Measurements from ENCODE around the gene BTBD18. TPM values are rescaled to one million over a fixed set of nuclear protein-coding genes. Genes with fewer than 3 reads are reported as not detected.
A peak's percentile ranks its signal among the peaks of the same experiment; 100 is the strongest.

Gene BTBD18
- total and polyA plus RNA-seq, 2 of the 13 experiments (the other 11 are each of a cell fraction or from before 2014, with no cell fraction given): not detected

DNA sequence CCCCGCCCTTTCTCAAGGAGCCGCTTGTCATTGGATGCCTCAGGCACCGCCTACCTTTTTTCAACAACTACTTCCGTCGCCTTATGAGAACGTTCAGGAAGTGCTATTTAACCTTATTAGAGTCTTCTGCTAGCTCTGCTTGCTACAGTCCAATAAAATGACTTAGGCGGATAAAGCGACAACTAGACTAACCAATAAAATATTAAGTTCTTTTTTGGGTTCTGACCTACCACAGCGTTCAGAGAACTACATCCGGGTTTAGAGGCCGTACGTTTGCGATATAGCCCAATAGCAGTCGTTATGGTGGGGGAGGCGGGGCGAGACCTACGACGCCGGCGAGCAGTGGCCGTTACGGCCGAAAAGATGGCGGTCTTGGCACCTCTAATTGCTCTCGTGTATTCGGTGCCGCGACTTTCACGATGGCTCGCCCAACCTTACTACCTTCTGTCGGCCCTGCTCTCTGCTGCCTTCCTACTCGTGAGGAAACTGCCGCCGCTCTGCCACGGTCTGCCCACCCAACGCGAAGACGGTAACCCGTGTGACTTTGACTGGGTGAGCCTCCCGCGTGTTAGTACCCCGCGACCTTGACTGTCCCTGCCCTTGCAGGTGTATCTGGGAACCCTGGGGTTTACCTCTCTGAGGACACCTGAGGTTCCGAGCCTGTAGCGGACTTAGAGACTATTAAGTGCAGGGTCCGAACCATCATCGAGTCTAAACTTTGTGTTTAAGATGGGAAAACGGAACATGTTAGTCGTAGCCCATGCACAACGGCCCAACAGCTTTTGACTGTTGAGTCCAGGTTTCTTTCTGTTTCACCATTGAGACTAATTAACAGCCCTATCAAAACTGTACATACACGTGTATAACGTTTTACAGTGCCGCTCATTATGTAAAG, 39.1 kb downstream of the BTBD18 start, which contains the start of gene TMX2:
TSS of gene TMX2 (plus strand) at position 338 of the 895 bp plus-strand sequence. CDS start at position 364, 26 bp downstream.
- H3K27me3 ChIP-seq (ENCODE audit: control insufficient read depth in 1 of 2, insufficient read depth in 2 of 2, low read length in 2 of 2): no peaks in the 10 kb centered on the region; a peak in 1 of 5 replicates
- no peaks in the 10 kb centered on the region for H3K9me3 ChIP-seq (ENCODE audit: low read length)
- H4K20me1 ChIP-seq (ENCODE audit: insufficient read depth, low read length): no peaks in the 10 kb centered on the region
- H3K4me1 ChIP-seq (ENCODE audit: insufficient read depth, low read length): peaks cover 29% of the 10 kb centered on the region
- no peak within 1 kb of the TSS for H2AFZ ChIP-seq (ENCODE audit: low read length)
- no peaks in the 10 kb centered on the region; a peak in 1 of 5 replicates for H3K36me3 ChIP-seq (replicated peaks in 1 of 2; ENCODE audit: control insufficient read depth in 1 of 2, insufficient read depth in 2 of 2, low read length in 2 of 2)
- intact Hi-C loops (cut with micrococcal nuclease; ENCODE audit: unreplicated experiment) (loop anchor here (1.0 to 2.0 kb wide), 3 partner anchors 45 to 88 kb away; no protein-coding TSS in a partner anchor), in situ Hi-C loops (cut with HindIII; ENCODE audit: extremely low pct_ligation_motif_present, low pct_unique_long_range_greater_than_20kb) (no loop called here)
- peak; percentile 100 for DNase-seq (ENCODE audit: low spot score)
- peak; percentile 95 for ATAC-seq
- ChIA-PET POLR2A (interaction anchor here (0.6 to 1.9 kb wide), 17 partner anchors 9 to 346 kb away, joined by 3 to 14 read pairs (median 3); partner anchors contain the start of genes CTNND1, SELENOH and ZDHHC5), CTCF (ENCODE audit: low intra/inter-chr PET ratio, low total read pairs) (no interaction called here)
- peak within 1 kb of the TSS; percentile 94 for H3K4me2 ChIP-seq (ENCODE audit: low read depth, low read length)
- H3K9ac ChIP-seq (ENCODE audit: insufficient read depth, low read depth, low read length): peak within 1 kb of the TSS; percentile 91
- peak within 1 kb of the TSS; percentile 92 to 98 (median 92) for H3K4me3 ChIP-seq (replicated peaks in 1 of 3; ENCODE audit: insufficient read depth in 1 of 3, low read depth in 2 of 3, low read length in 3 of 3)
- BruUV-seq (replicated peaks): TSS peak; percentile 77
- peak; percentile 98 for FAIRE-seq
- under 1% methylated on average over 45 of the region's 53 CpGs for WGBS (ENCODE audit: low lambda C conversion rate)
- peak within 1 kb of the TSS; percentile 82 for H3K27ac ChIP-seq (ENCODE audit: extremely low read length, insufficient read depth, low read length)
- peaks cover 36% of the 10 kb centered on the region for H3K79me2 ChIP-seq (ENCODE audit: insufficient read depth, low read length)
- TF ChIP-seq ZNF619 (CRISPR knock-in tag; IDR thresholded peaks at IDR 0.05): peak; percentile 95; the same call in 1 of the 2 replicates
- no peak; the same call in 1 of the 2 replicates for TF ChIP-seq ZFY (CRISPR knock-in tag; IDR thresholded peaks at IDR 0.05)
- TF ChIP-seq NR2F2 (IDR thresholded peaks at IDR 0.05; ENCODE audit: borderline replicate concordance, low read depth): no peak; the same call in 1 of the 2 replicates
- TF ChIP-seq KAT8 (CRISPR knock-in tag; IDR thresholded peaks at IDR 0.05): peak; percentile 97
- no peak for TF ChIP-seq ZFP36L1 (CRISPR knock-in tag; IDR thresholded peaks at IDR 0.05)
- TF ChIP-seq KMT2A (CRISPR knock-in tag; IDR thresholded peaks at IDR 0.05): peak; percentile 77
- no peak; the same call in 1 of the 2 replicates for TF ChIP-seq KLF6 (CRISPR knock-in tag; IDR thresholded peaks at IDR 0.05)
- TF ChIP-seq MXD4 (CRISPR knock-in tag; IDR thresholded peaks at IDR 0.05): no peak
- no peak for TF ChIP-seq MZF1 (CRISPR knock-in tag; IDR thresholded peaks at IDR 0.05; ENCODE audit: borderline replicate concordance)
- TF ChIP-seq, protein P1, sequence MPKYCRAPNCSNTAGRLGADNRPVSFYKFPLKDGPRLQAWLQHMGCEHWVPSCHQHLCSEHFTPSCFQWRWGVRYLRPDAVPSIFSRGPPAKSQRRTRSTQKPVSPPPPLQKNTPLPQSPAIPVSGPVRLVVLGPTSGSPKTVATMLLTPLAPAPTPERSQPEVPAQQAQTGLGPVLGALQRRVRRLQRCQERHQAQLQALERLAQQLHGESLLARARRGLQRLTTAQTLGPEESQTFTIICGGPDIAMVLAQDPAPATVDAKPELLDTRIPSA (CRISPR knock-in tag; IDR thresholded peaks at IDR 0.05; ENCODE audit: borderline replicate concordance): no peak
- TF ChIP-seq, protein P2, sequence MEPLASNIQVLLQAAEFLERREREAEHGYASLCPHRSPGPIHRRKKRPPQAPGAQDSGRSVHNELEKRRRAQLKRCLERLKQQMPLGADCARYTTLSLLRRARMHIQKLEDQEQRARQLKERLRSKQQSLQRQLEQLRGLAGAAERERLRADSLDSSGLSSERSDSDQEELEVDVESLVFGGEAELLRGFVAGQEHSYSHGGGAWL (CRISPR knock-in tag; IDR thresholded peaks at IDR 0.05): no peak
- TF ChIP-seq, protein P3, sequence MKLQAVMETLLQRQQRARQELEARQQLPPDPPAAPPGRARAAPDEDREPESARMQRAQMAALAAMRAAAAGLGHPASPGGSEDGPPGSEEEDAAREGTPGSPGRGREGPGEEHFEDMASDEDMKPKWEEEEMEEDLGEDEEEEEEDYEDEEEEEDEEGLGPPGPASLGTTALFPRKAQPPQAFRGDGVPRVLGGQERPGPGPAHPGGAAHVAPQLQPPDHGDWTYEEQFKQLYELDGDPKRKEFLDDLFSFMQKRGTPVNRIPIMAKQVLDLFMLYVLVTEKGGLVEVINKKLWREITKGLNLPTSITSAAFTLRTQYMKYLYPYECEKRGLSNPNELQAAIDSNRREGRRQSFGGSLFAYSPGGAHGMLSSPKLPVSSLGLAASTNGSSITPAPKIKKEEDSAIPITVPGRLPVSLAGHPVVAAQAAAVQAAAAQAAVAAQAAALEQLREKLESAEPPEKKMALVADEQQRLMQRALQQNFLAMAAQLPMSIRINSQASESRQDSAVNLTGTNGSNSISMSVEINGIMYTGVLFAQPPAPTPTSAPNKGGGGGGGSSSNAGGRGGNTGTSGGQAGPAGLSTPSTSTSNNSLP (IDR thresholded peaks at IDR 0.05; ENCODE audit: low read depth, low read length): no peak; the same call in 1 of the 2 replicates
- TF ChIP-seq, protein P4, sequence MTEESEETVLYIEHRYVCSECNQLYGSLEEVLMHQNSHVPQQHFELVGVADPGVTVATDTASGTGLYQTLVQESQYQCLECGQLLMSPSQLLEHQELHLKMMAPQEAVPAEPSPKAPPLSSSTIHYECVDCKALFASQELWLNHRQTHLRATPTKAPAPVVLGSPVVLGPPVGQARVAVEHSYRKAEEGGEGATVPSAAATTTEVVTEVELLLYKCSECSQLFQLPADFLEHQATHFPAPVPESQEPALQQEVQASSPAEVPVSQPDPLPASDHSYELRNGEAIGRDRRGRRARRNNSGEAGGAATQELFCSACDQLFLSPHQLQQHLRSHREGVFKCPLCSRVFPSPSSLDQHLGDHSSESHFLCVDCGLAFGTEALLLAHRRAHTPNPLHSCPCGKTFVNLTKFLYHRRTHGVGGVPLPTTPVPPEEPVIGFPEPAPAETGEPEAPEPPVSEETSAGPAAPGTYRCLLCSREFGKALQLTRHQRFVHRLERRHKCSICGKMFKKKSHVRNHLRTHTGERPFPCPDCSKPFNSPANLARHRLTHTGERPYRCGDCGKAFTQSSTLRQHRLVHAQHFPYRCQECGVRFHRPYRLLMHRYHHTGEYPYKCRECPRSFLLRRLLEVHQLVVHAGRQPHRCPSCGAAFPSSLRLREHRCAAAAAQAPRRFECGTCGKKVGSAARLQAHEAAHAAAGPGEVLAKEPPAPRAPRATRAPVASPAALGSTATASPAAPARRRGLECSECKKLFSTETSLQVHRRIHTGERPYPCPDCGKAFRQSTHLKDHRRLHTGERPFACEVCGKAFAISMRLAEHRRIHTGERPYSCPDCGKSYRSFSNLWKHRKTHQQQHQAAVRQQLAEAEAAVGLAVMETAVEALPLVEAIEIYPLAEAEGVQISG (CRISPR knock-in tag; IDR thresholded peaks at IDR 0.05): peak; percentile 85
- peak; percentile 94 for TF ChIP-seq SP2 (CRISPR knock-in tag; IDR thresholded peaks at IDR 0.05)
- TF ChIP-seq, protein P5, sequence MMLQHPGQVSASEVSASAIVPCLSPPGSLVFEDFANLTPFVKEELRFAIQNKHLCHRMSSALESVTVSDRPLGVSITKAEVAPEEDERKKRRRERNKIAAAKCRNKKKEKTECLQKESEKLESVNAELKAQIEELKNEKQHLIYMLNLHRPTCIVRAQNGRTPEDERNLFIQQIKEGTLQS (CRISPR knock-in tag; IDR thresholded peaks at IDR 0.05): no peak

All from HepG2 (cell line).